A172 (cell line): Measurements from ENCODE around the gene TRIM46. TPM values are rescaled to one million over a fixed set of nuclear protein-coding genes. Genes with fewer than 3 reads are reported as not detected.
"Not testable (repeated sequence)": the region's sequence is repeated elsewhere in the genome, so short reads cannot be mapped to it uniquely, and the experiment has no call there.

Experiments
- DNase-seq: peaks from one replicate; pipeline ENCODE4 v3.0.0-alpha.2; 2015; ENCODE audit warnings: low spot score
- total RNA-seq: library from RNA; depleted of rRNA; stranded (reverse); fragments of >200 nt; shearing (Covaris generic); gene quantifications from 2 replicates; pipeline ENCODE4 v1.2.3, GENCODE V29; 2014; rRNA removed

Gene TRIM46
- total RNA-seq, 1 experiment from 2014 or later, result 1.1 TPM

- peak; percentile 99 for DNase-seq
Measured at GRCh38 chr1:155227261-155228095, 53.8 kb downstream of the TRIM46 start.

- DNase-seq, result no peak
Measured at GRCh38 chr1:155228096-155228427, 54.4 kb downstream of the TRIM46 start.

- not testable (repeated sequence) for DNase-seq
Measured at GRCh38 chr1:155231302-155231701, 57.7 kb downstream of the TRIM46 start.

DNA sequence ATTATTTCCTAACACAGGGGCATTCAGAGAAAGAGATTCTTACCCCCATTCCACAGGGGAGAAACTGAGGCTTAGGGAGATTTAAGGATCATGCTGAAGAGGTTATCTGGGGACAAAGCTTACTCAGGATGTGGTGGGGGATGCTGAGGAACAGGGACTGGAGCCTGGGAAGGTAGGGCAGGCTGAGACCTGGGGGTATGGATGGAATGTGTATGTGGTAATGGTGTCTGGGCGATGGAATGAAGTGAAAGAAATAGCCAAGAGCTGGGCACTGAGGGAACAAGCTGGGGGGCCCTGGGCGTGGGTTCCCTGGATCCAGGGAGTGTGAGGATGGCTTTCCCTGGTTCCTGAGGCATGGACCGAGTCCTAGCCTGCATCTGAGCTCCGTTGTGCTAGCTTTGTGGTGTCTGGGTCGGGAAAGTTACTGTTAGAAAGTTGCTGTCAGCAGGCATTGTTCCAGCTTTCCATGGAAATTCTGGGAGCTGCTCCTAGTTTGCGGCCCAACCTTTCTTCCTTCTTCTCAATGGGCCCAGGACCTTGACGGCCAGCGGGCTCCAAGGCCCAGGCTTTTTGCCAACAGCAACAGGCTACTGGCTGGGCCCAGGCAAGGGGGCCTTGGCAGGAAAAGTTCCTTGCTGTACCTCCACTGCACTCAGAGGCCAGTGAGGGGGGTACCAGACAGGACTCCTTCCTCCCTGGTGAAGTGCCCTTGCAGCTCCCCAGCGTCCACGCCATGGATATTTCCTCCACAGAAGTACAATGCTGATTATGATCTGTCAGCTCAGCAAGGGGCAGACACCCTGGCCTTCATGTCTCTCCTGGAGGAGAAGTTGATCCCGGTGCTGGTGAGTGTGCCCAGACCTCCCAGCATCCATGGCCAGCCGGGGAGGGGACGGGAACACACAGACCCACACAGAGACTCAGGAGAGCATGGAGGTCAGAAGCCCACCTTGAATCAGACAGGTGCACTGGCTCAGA, 58.6 kb downstream of the TRIM46 start:
- DNase-seq, result not testable (repeated sequence)

GRCh38 chr1:155233502-155233901, 59.9 kb downstream of the TRIM46 start:
- DNase-seq, result not testable (repeated sequence)

Other genes with a start within 250 kb of the TRIM46 start
- 13.9 and 14.3 TPM in 2 replicates for gene PMVK, start 237.1 kb upstream of the TRIM46 start, total RNA-seq
- 51.0 and 89.4 TPM in 2 replicates for gene PBXIP1, start 217.8 kb upstream of the TRIM46 start, total RNA-seq
- 27.1 and 27.5 TPM in 2 replicates for gene PYGO2, start 212.1 kb upstream of the TRIM46 start, total RNA-seq
- 292 and 357 TPM in 2 replicates for gene SHC1, start 203.1 kb upstream of the TRIM46 start, total RNA-seq
- 312 and 369 TPM in 2 replicates for gene CKS1B, start 199.2 kb upstream of the TRIM46 start, total RNA-seq
- 63.5 and 65.9 TPM in 2 replicates for gene FLAD1, start 190.5 kb upstream of the TRIM46 start, total RNA-seq
- gene LENEP, start 180.3 kb upstream of the TRIM46 start, total RNA-seq, result not detected in 2 replicates
- gene ZBTB7B, start 171.0 kb upstream of the TRIM46 start, total RNA-seq, result 27.3 and 29.5 TPM in 2 replicates
- 0.90 TPM in 1 of 2 replicates, not detected in the other for gene DCST2, start 140.1 kb upstream of the TRIM46 start, total RNA-seq
- not detected in 2 replicates for gene DCST1, start 140.0 kb upstream of the TRIM46 start, total RNA-seq
- gene ADAM15, start 122.5 kb upstream of the TRIM46 start, total RNA-seq, result 144 and 154 TPM in 2 replicates
- 20.3 and 21.7 TPM in 2 replicates for gene EFNA4, start 110.1 kb upstream of the TRIM46 start, total RNA-seq
- gene EFNA3, start 95.0 kb upstream of the TRIM46 start, total RNA-seq, result 1.5 and 2.5 TPM in 2 replicates
- 17.0 and 17.9 TPM in 2 replicates for gene EFNA1, start 46.0 kb upstream of the TRIM46 start, total RNA-seq
- 30.4 and 39.8 TPM in 2 replicates for gene SLC50A1, start 38.0 kb upstream of the TRIM46 start, total RNA-seq
- 37.4 and 116 TPM in 2 replicates for gene DPM3, start 33.3 kb upstream of the TRIM46 start, total RNA-seq
- gene KRTCAP2, start 545 bp upstream of the TRIM46 start, total RNA-seq, result 122 and 126 TPM in 2 replicates
- gene THBS3, start 34.0 kb downstream of the TRIM46 start, total RNA-seq, result 11.3 and 24.6 TPM in 2 replicates
- 85.8 and 110 TPM in 2 replicates for gene MTX1, start 34.8 kb downstream of the TRIM46 start, total RNA-seq
- gene ENTREP3, start 81.6 kb downstream of the TRIM46 start, total RNA-seq, result 10.7 and 11.4 TPM in 2 replicates
- 136 and 169 TPM in 2 replicates for gene SCAMP3, start 88.5 kb downstream of the TRIM46 start, total RNA-seq
- gene CLK2, start 99.7 kb downstream of the TRIM46 start, total RNA-seq, result 13.9 and 21.6 TPM in 2 replicates
- 0.98 and 1.0 TPM in 2 replicates for gene HCN3, start 103.6 kb downstream of the TRIM46 start, total RNA-seq
- gene PKLR, start 127.6 kb downstream of the TRIM46 start, total RNA-seq, result not detected in 2 replicates
- gene FDPS, start 135.0 kb downstream of the TRIM46 start, total RNA-seq, result 304 and 375 TPM in 2 replicates
- gene RUSC1, start 147.0 kb downstream of the TRIM46 start, total RNA-seq, result 47.0 and 48.2 TPM in 2 replicates